Mesenteric fat pad (tissue), 1 donor: Measurements from ENCODE around the gene CRYBB3. TPM values are rescaled to one million over a fixed set of nuclear protein-coding genes. Genes with fewer than 3 reads are reported as not detected.
"Not testable (repeated sequence)": the region's sequence is repeated elsewhere in the genome, so short reads cannot be mapped to it uniquely, and the experiment has no call there.

Source experiments
- DNase-seq: peaks from one replicate; pipeline ENCODE4 v3.0.0-alpha.2; 2020; ENCODE audit warnings: low spot score
- total RNA-seq: library from RNA; stranded (reverse); fragmentation: NEBNext Ultra II Directional; extraction: Animal tissue kit (Norgen Biotek cat#: 25700); gene quantifications from one replicate; pipeline ENCODE4 v1.2.1, GENCODE V29; 2021
- donor health status: DM: yes; HTN: yes; CAD: no.

CRYBB3 gene
- total RNA-seq, 1 donor from 2014 or later = not detected

DNA sequence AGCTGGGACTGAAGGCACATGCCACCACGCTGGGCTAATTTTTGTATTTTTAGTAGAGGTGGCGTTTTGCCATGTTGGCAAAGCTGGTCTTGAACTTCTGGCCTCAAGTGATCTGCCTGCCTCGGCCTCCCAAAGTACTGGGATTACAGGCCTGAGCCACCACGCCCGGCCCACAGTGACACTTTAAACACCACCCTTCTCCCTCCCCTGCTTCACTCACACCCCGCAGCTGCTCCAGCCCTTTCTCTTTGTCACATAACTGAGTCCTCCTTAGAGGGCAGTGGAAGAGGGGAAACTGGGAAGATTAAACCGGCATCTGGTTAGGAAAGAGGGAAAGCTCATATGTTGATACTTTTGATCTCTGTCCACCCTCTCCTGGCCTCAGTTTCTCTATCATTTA, 4.9 kb downstream of the CRYBB3 start:
- not testable (repeated sequence) for DNase-seq

- DNase-seq = no peak
Measured at GRCh38 chr22:25205847-25206246, 6.2 kb downstream of the CRYBB3 start.

GRCh38 chr22:25206998-25207397, 7.3 kb downstream of the CRYBB3 start:
- no peak for DNase-seq

DNA sequence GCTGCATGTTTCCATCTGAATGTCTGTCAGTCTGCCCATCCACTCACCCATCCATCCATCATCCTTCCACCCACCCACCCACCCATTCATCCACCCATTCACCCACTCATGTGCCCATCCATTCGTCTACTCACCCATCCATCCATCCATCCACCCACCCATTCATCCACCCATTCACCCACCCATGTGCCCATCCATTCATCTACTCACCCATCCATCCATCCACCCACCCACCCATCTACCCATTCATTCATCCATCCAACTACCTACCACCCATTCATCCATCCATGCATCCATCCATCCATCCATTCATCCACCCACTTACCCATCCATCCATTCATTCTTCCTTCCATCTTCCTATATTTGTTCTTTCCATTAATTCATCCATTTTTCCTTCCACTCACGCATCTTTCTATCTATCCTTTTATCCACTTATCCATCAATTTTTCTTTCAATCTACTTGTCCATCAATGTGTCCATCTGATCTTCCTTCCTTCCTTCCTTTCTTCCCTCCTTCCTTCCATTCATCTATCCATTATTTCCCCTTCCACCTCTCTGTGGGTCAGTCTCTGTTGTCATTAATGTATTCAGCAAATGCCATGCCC, 8.0 kb downstream of the CRYBB3 start:
- no peak for DNase-seq

DNA sequence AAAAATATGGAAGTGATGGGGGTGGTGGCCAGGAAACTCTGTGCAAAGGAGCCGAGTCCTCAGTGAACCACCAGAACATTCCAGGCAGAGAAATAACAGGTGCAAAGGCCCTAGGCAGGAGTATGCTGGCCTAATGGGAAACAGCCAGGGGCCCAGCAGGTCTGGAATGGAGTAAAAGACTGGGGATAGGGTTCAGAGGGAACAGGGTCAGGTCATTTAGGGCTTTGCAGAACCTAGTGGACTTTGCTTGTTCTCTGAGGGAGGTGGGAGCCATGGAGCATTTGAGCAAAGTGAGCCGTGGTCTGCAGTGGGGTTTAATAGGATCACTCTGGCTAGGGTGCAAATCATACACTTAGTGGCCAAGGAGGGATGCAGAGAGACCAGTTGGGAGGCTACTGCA, 8.7 kb downstream of the CRYBB3 start:
- DNase-seq = no peak

DNA sequence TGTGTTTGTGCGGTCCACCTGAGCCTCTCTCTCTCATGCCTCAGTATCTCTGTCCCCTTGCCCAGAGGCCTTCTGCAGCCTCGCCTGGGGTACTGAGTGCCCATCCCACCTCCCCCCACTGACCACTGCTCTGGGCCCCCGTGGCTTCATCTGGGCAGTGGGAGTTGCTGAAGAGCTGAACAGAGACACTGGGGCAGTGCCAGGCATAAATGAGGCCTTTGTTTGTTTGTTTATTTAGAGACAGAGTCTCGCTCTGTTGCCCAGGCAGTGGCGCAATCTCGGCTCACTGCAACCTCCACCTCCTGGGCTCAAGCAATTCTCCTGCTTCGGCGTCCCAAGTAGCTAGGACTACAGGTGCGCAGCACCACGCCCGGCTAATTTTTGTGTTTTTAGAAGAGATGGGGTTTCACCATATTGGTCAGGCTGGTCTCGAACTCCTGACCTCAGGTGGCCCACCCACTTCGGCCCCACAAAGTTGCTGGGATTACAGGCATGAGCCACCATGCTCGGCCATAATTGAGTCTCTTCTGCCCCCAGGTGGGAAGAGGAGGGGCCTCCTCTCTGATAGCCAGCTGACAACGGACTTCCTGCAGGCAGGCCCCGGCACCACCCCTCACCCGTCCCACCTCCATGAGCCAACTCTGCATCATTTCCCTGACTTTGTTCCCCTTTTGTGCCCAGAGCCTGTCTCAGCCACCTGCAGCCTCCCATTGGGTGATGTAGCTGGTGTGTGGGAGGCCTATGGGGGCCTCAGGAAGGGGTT, 9.3 kb downstream of the CRYBB3 start:
- DNase-seq = no peak

- no peak for DNase-seq
Measured at GRCh38 chr22:25210793-25211192, 11.1 kb downstream of the CRYBB3 start.

DNA sequence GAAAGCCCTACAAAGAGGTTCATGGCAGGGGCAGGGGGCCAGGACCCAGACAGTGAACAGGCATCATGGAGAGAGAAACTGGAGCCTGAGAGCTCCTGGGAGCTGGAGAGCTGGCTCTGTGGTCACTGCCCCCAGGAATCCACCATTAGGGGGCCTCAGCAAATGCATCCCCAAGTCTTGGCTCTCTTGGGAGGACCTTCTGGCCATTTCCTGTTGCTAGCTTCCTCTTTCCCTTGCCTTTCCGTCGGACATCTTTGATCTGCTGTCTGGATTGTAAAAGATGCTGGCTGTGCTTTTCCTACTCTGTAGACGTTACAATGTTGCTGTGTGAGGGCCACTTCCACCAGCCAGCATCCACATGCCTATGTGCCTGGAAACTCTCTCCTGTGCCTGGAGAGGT, 12.7 kb downstream of the CRYBB3 start:
- DNase-seq = no peak

GRCh38 chr22:25213221-25213620, 13.6 kb downstream of the CRYBB3 start:
- no peak for DNase-seq

- DNase-seq = no peak
Measured at GRCh38 chr22:25216230-25216629, 16.6 kb downstream of the CRYBB3 start.

DNA sequence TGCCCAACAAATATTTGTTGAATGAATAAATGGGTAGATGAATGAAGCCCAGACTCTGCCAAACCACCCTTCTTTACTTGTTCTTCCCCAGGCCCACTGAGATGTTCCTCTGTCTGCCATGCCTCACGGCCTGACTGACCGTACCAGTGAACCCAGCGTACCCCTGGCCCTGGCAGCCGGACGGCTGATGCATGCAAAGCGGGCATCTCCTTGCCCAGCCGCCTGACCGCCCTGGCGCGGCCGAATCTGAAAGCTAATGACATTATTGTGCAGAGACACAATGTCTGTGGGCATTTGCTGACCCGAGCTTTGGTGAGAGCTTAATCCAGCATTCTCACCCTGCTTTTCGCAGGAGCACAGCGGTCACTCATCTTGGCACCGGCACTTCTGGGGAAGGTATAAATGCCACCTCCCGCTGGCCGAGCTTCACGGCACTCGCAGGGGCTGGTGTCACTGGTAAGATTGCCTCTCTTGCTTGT, 19.6 kb downstream of the CRYBB3 start, which contains the start of gene CRYBB2:
Gene CRYBB2, plus strand, starts transcription at position 429 of the 479 bp plus-strand sequence. CDS start 1,791 bp downstream, outside the sequence.
- DNase-seq = no peak

DNA sequence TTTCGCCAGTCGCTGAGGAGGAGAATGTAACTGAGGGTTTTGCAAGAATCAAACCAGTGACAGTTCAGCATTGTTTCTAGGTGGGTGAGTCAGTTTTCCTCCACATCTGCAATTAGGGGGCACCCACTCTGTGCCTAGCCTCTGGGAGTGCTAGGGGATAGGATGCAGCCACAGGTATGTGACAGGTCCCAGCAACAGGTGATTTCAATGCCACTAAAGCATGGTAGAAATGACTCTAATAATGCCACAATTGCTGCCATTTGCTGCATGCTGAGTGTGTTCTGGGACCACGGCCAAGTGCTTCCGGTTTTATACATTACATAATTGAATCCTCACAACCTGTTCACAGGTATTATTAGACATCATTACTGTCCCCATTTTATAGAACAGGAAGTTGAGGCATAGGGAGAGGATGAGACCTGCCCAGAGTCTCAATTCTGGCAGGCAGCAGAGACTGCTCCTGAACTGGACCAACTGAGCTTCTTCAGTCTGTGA, 20.3 kb downstream of the CRYBB3 start:
- DNase-seq = no peak

DNA sequence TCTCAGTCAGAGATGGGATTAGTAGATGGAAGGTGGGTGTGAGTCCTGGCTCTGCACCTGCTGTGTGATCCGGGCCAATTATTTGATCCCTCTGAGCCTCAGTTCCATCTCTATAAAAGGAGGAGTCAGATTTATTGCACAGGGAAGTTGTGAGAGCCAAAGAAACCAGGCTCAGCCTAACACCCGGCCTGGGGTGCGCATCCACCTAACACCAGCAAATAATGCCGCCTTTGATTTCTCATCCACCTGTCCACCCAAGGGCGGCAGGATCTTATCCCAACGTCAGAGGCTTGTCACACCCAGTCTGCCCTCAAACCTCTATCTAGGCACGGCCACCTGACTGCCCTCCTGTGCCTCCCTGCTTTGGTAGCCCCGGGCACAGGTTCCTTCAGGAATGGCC, 22.1 kb downstream of the CRYBB3 start:
- DNase-seq = no peak

DNA sequence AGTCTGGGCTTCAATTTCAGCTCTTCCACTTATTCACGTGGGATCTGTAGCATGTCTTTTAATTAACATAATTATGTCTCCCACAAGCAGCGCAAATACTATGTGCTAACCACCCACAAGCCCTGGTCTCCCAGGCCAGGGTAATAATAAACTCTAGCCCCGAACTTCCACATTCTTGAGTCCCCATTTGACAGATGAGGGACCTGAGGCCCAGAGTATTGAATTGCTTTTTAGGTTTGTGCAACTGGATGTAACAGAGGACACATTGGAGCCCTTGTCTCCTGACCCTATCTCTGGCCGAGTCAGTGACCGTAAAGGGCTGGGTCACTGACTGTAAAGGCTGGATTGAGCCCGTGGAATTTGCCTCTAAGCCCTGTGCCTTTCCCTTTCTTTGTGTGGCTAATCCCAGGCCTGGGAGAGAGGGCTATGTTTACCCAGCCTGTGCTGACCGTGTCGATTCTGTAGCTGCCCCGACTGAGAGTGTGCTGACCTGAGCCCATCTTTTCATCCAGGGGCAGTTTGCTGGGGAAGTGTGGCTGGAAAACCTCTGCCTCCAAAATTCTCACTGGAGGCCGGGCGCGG, 23.7 kb downstream of the CRYBB3 start:
- no peak for DNase-seq

GRCh38 chr22:25228822-25229221, 29.2 kb downstream of the CRYBB3 start:
- DNase-seq = no peak

GRCh38 chr22:25230760-25231159, 31.1 kb downstream of the CRYBB3 start:
- not testable (repeated sequence) for DNase-seq

GRCh38 chr22:25232301-25232700, 32.6 kb downstream of the CRYBB3 start:
- no peak for DNase-seq

- not testable (repeated sequence) for DNase-seq
Measured at GRCh38 chr22:25233706-25234105, 34.0 kb downstream of the CRYBB3 start.

- DNase-seq = no peak
Measured at GRCh38 chr22:25235547-25236290, 36.1 kb downstream of the CRYBB3 start.

DNA sequence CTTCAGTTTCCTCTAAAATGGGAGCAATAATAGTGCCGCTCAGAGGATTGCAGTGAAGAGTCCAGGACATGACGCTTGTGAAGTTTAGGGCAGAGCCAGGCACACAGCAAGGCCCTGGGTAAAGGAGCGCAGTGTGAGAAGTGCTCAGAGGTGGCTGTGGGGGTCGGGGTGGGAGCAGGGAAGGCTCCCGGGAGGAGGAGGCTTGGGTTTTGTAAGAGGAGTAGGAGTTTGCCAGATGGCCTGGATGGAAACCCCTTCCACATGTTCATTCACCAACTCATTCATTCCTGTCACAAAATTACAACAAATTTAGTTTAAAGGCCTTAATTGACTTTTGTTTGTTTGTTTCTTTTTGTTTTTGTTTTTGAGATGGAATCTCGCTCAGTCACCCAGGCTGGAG, 36.8 kb downstream of the CRYBB3 start:
- DNase-seq = no peak

GRCh38 chr22:25237503-25237902, 37.8 kb downstream of the CRYBB3 start:
- no peak for DNase-seq
